ENCODE results near the gene CTNND2. TPM values are rescaled to one million over a fixed set of nuclear protein-coding genes. Genes with fewer than 3 reads are reported as not detected.

Gene CTNND2
- total RNA-seq, 1 experiment from 2014 or later: 7.0 TPM

- H3K56ac ChIP-seq (ENCODE audit: insufficient read length, low read depth, low read length): no peak overlapping the region
- H2BK120ac ChIP-seq (ENCODE audit: low read depth, low read length, poor library complexity, severe bottlenecking): no peak overlapping the region
- H3K4me3 Mint-ChIP-seq: no peak overlapping the region
- H3K9ac ChIP-seq (ENCODE audit: extremely low read depth, insufficient read length, low read length): no peak overlapping the region
- peaks cover 18 to 26% of the 10 kb centered on the region in 2 experiments for H3K4me1 Mint-ChIP-seq
- no peaks in the 10 kb centered on the region for H3K79me1 ChIP-seq (ENCODE audit: insufficient read depth, low read depth, low read length, poor library complexity, severe bottlenecking)
- H3K27ac ChIP-seq (ENCODE audit: insufficient read length, low read depth, low read length): no peak overlapping the region
- no CpG with 5 or more reads among the region's 2 CpGs for WGBS (ENCODE audit: extremely low coverage, insufficient read length, low lambda C conversion rate)
- H3K23ac ChIP-seq (ENCODE audit: insufficient read length, low read depth, low read length): no peak overlapping the region
- H3K9me3 ChIP-seq (ENCODE audit: control insufficient read depth, low read depth, low read length): no peaks in the 10 kb centered on the region
- no peak overlapping the region for H2BK5ac ChIP-seq (ENCODE audit: insufficient read length, low read length)
- no peaks in the 10 kb centered on the region for H3K9me3 Mint-ChIP-seq
- H3T11ph ChIP-seq (ENCODE audit: low read length): no peak overlapping the region
- peaks cover 2% of the 10 kb centered on the region; the same call in 1 of the 2 replicates for H3K4me1 ChIP-seq (ENCODE audit: insufficient read depth, low read length)
- H3K18ac ChIP-seq (ENCODE audit: insufficient read length, low read depth, low read length): no peak overlapping the region
- no peak overlapping the region for H2BK20ac ChIP-seq (ENCODE audit: low read depth, low read length, poor library complexity, severe bottlenecking)
- no peaks in the 10 kb centered on the region; the same call in 1 of the 2 replicates for H3K27me3 Mint-ChIP-seq (ENCODE audit: low read depth)
- H3K36me3 Mint-ChIP-seq (ENCODE audit: insufficient read depth in 1 of 3, low read depth in 3 of 3): no peaks in the 10 kb centered on the region
- H4K20me1 ChIP-seq (ENCODE audit: control insufficient read depth, insufficient read depth, insufficient read length): no peaks in the 10 kb centered on the region
- H3K27me3 ChIP-seq (ENCODE audit: insufficient read depth, low read length): no peaks in the 10 kb centered on the region
- no peak overlapping the region for H2BK12ac ChIP-seq (ENCODE audit: insufficient read length, low read depth, low read length)
- no peaks in the 10 kb centered on the region for H3K79me2 ChIP-seq (ENCODE audit: insufficient read depth, low read length)
- H4K91ac ChIP-seq (ENCODE audit: insufficient read length, low read depth, low read length): no peak overlapping the region
- DNase-seq: no peak
- no peak overlapping the region for H4K8ac ChIP-seq (replicated peaks; ENCODE audit: insufficient read length, low read depth, low read length)
- no peak overlapping the region for H3K4me2 ChIP-seq (ENCODE audit: insufficient read depth, insufficient read length, low read length)
- H3K4ac ChIP-seq (ENCODE audit: low read depth, low read length): no peak overlapping the region
- H3K23me2 ChIP-seq (ENCODE audit: insufficient read length, low read depth, low read length, poor library complexity, severe bottlenecking): no peaks in the 10 kb centered on the region
- H2AK5ac ChIP-seq (ENCODE audit: insufficient read length, low read length): no peak overlapping the region
- no peak for TF ChIP-seq CTCF (conservative IDR thresholded peaks at IDR 0.05)
- no peak overlapping the region for H3K14ac ChIP-seq (ENCODE audit: insufficient read depth, low read length)
- no peak overlapping the region for H2BK15ac ChIP-seq (ENCODE audit: low read depth, low read length)
- no peak overlapping the region for H4K5ac ChIP-seq (ENCODE audit: insufficient read length, low read depth, low read length)
- no peak overlapping the region for H2AFZ ChIP-seq (ENCODE audit: low read length)
- no peak overlapping the region for H3K27ac Mint-ChIP-seq
Observed at GRCh38 chr5:11801061-11801460, 103.2 kb downstream of the CTNND2 start.
